HepG2 (cell line): ENCODE data around the gene IRX3. TPM values are rescaled to one million over a fixed set of nuclear protein-coding genes. Genes with fewer than 3 reads are reported as not detected.

Source experiments
- ARHGAP35 ChIP-seq: sonication (generic); formaldehyde crosslinking; IDR thresholded peaks from 2 replicates; pipeline ENCODE4 v1.9.0; 2022; ENCODE audit warnings: mild to moderate bottlenecking, inconsistent platforms, moderate library complexity, missing genetic modification reagents, borderline replicate concordance
- ARNT2 ChIP-seq: sonication (generic); formaldehyde crosslinking; IDR thresholded peaks from 2 replicates; pipeline ENCODE4 v1.8.0; 2022; ENCODE audit warnings: mild to moderate bottlenecking, low read depth, missing genetic modification reagents, moderate library complexity
- ARNTL ChIP-seq: sonication (generic); formaldehyde crosslinking; IDR thresholded peaks from 2 replicates; pipeline ENCODE4 v1.4.0; 2020; ENCODE audit warnings: mild to moderate bottlenecking, missing genetic modification reagents
- ATF4 ChIP-seq, 2 experiments: fragments of 450-650 bp in 1 of 2; sonication (generic) in 1 of 2; formaldehyde crosslinking; IDR thresholded peaks; 2 replicates each; pipeline versions ENCODE4 v1.5.0 to v1.8.0; 2020 to 2022; ENCODE audit warnings: mild to moderate bottlenecking in 1 of 2, missing genetic modification reagents in 1 of 2
- BCL3 ChIP-seq: sonication (generic); formaldehyde crosslinking; IDR thresholded peaks from 2 replicates; pipeline ENCODE4 v1.5.1; 2020; ENCODE audit warnings: mild to moderate bottlenecking, missing genetic modification reagents, moderate library complexity
- CBX5 ChIP-seq: sonication (generic); formaldehyde crosslinking; IDR thresholded peaks from 2 replicates; pipeline ENCODE4 v1.4.0; 2020; ENCODE audit warnings: missing genetic modification reagents, borderline replicate concordance
- DZIP1 ChIP-seq: sonication (generic); formaldehyde crosslinking; IDR thresholded peaks from 2 replicates; pipeline ENCODE4 v1.5.0; 2020; ENCODE audit warnings: mild to moderate bottlenecking, missing genetic modification reagents
- GABPB1 ChIP-seq: IDR thresholded peaks from 2 replicates; pipeline ENCODE4 v1.6.1; 2016; ENCODE audit warnings: mild to moderate bottlenecking, missing genetic modification reagents, moderate library complexity, missing compliant biosample characterization
- GLI4 ChIP-seq: sonication (generic); formaldehyde crosslinking; IDR thresholded peaks from 2 replicates; pipeline ENCODE4 v1.5.1; 2020; ENCODE audit warnings: missing genetic modification reagents, mild to moderate bottlenecking, moderate library complexity, borderline replicate concordance
- GPN1 ChIP-seq: sonication (generic); formaldehyde crosslinking; IDR thresholded peaks from 2 replicates; pipeline ENCODE4 v1.5.1; 2020; ENCODE audit warnings: missing genetic modification reagents, borderline replicate concordance
- HMGA1 ChIP-seq: sonication (generic); formaldehyde crosslinking; conservative IDR thresholded peaks from 2 replicates; pipeline ENCODE4 v1.4.0; 2020; ENCODE audit warnings: missing genetic modification reagents
- NFATC3 ChIP-seq: sonication (generic); formaldehyde crosslinking; IDR thresholded peaks from 2 replicates; pipeline ENCODE4 v1.5.1; 2020; ENCODE audit warnings: mild to moderate bottlenecking, missing genetic modification reagents
- PAWR ChIP-seq: sonication (generic); formaldehyde crosslinking; IDR thresholded peaks from 2 replicates; pipeline ENCODE4 v1.4.0; 2020; ENCODE audit warnings: missing genetic modification reagents, mild to moderate bottlenecking, borderline replicate concordance
- RARG ChIP-seq: sonication (generic); formaldehyde crosslinking; IDR thresholded peaks from 2 replicates; pipeline ENCODE4 v1.4.0; 2020; ENCODE audit warnings: low read depth, mild to moderate bottlenecking, missing genetic modification reagents
- RFX3 ChIP-seq: IDR thresholded peaks from 2 replicates; pipeline ENCODE4 v1.6.1; 2016; ENCODE audit warnings: missing biosample characterization, missing genetic modification reagents
- ZBTB7B ChIP-seq: sonication (generic); formaldehyde crosslinking; IDR thresholded peaks from 2 replicates; pipeline ENCODE4 v1.4.0; 2020; ENCODE audit warnings: missing genetic modification reagents
- ZMYM3 ChIP-seq: sonication (generic); formaldehyde crosslinking; IDR thresholded peaks from 2 replicates; pipeline ENCODE4 v1.5.1; 2020; ENCODE audit warnings: mild to moderate bottlenecking, missing genetic modification reagents
- ZNF674 ChIP-seq: sonication (generic); formaldehyde crosslinking; IDR thresholded peaks from 2 replicates; pipeline ENCODE4 v1.5.0; 2020; ENCODE audit warnings: low read depth, mild to moderate bottlenecking, missing genetic modification reagents
- ZSCAN9 ChIP-seq: IDR thresholded peaks from 2 replicates; pipeline ENCODE4 v1.6.1; 2016; ENCODE audit warnings: borderline replicate concordance
- ZZZ3 ChIP-seq: sonication (generic); formaldehyde crosslinking; IDR thresholded peaks from 2 replicates; pipeline ENCODE4 v1.4.0; 2020; ENCODE audit warnings: missing genetic modification reagents, mild to moderate bottlenecking, borderline replicate concordance
- polyA plus RNA-seq, 8 experiments: library from polyadenylated mRNA; depleted of rRNA in 3 of 8; stranded (reverse) in 7 of 8; unstranded in 1 of 8; fragments of >200 nt; fragmentation: Illumina TruSeq in 4 of 8; extraction: Trizol in 4 of 8; gene quantifications; 2 replicates each; pipeline versions ENCODE4 v1.2.1 to v1.2.3, GENCODE V29; 2011 to 2016; ENCODE audit warnings: low read depth in 4 of 8, missing spikeins in 1 of 8, mixed read lengths in 1 of 8; ENCODE audit not compliant: insufficient read depth in 1 of 8
- total RNA-seq, 5 experiments: library from RNA; depleted of rRNA; stranded (reverse); fragments of >200 nt; fragmentation: Illumina TruSeq; extraction: Trizol; gene quantifications; 2 replicates each; pipeline ENCODE4 v1.2.3, GENCODE V29; 2016; ENCODE audit warnings: low read depth in 1 of 5

IRX3 gene
- total and polyA plus RNA-seq, 2 of the 13 experiments (the other 11 are each of a cell fraction or from before 2014, with no cell fraction given): 9.2 to 16.4 TPM

GRCh38 chr16:54286366-54287130 is at the start of gene IRX3 (continued):
- TF ChIP-seq ARNTL (no peak), ZZZ3 (no peak), ZMYM3 (CRISPR knock-in tag) (peak; percentile 47; the same call in 1 of the 2 replicates), GPN1 (CRISPR knock-in tag) (no peak), HMGA1 (no peak), RARG (CRISPR knock-in tag) (no peak; the same call in 1 of the 2 replicates), PAWR (no peak), ARHGAP35 (CRISPR knock-in tag) (no peak; the same call in 1 of the 2 replicates), ZNF674 (CRISPR knock-in tag) (peak; percentile 84; the same call in 1 of the 2 replicates), ARNT2 (CRISPR knock-in tag) (0 out of 2 replicates have a peak, but pooled peaks have one; percentile 6), ATF4 (CRISPR knock-in tag; IDR thresholded peaks at IDR 0.05) (peak in 1 of 2 experiments; percentile 57; a peak in 1 of 4 replicates), BCL3 (no peak), ZBTB7B (no peak; the same call in 1 of the 2 replicates), GABPB1 (CRISPR knock-in tag) (peak; percentile 37; the same call in 1 of the 2 replicates), GLI4 (CRISPR knock-in tag) (peak; percentile 68; the same call in 1 of the 2 replicates), RFX3 (no peak), CBX5 (CRISPR knock-in tag) (no peak; the same call in 1 of the 2 replicates), NFATC3 (no peak), ZSCAN9 (CRISPR knock-in tag) (no peak), DZIP1 (CRISPR knock-in tag) (no peak)
